GM21529 (cell line): ENCODE measurements around the gene SEC14L3.

ENCODE experiments used
- ATAC-seq: cut with Tn5 transposase; IDR thresholded peaks from one replicate; pipeline ENCODE4 v1.9.1; 2021; ENCODE audit not compliant: unreplicated experiment

Gene SEC14L3

DNA sequence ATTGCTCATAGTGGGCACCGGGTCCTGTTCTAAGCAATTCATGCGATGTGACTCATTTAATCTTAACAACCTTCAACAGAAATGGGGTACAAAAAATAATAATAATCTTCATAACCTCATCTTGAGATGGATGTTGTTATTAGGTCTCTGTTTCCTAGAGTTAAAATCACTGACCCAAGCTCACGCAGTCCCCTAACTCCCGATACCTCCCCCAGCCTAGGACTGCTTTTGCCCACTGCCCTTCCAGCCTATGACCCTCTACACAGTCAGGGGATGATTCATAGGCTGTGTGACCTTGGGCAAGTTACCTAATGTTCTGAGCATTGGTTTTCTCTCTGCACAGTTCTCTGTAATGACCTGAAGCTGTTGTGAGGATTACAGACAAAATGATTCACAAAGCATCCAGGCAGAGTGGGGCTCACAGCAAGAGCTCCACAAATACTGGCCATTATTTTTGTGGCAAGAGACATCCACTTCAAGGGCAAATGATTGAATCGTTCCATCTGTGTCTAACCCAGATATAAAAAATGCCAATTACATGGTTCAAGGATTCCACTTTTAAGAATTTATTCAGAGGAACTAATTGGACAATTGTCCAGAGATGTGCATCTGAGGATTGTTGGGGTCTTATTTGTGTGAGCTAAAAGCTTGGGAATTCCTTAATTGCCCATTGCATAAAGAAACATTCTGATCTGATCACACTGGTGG, 26.2 kb downstream of the SEC14L3 start:
- ATAC-seq: no peak

DNA sequence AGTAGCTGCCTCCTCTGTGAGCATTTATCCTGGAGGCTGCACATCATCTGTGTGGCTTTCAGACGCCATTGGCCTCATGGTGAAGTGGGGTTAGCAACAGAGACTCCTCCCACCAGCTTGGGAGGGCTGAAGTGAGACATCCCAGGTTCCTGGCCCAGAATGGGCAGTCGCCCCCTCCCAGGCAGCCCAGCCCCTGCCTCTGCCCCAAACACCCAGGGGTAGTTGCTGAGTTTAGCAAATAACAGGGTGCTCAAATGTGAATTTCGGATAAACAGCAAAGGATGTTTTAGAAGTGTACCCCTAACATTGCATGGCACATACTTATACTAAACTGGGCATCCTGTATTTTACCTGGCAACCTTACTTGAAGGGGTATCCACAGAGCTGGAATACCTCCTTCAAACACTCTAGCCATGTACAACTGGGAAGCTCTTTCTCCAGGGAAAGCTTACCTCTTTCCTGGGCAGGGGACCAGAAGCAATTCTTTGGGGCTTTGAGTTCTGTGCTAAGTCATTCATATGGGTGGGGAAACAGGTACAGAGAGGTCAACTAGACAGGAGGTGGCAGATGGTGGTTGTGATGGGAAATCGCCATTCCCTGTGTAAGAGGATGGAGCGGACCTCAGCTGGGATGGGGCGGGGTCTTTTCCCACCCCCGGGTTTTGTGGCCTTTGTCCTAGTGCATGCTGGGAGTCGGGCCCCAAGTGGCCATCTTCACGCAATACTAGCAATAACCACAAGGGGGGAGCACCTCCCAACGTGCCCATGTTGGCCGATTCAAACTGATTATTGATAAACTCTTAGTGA, 27.0 kb downstream of the SEC14L3 start:
- ATAC-seq: no peak

DNA sequence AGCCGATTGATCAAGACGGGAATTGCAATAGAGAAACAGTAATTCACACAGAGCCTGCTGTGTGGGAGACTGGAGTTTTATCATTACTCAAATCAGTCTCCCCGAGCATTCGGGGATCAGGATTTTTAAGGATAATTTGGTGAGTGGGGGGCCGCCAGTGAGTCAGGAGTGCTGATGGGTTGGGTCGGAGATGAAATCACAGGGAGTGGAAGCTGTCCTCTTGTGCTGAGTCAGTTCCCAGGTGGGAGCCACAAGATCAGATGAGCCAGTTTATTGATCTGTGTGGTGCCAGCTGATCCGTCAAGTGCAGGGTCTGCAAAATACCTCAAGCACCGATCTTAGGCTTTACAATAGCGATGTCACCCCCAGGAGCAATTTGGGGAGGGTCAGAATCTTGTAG, 30.7 kb downstream of the SEC14L3 start:
- no peak for ATAC-seq

DNA sequence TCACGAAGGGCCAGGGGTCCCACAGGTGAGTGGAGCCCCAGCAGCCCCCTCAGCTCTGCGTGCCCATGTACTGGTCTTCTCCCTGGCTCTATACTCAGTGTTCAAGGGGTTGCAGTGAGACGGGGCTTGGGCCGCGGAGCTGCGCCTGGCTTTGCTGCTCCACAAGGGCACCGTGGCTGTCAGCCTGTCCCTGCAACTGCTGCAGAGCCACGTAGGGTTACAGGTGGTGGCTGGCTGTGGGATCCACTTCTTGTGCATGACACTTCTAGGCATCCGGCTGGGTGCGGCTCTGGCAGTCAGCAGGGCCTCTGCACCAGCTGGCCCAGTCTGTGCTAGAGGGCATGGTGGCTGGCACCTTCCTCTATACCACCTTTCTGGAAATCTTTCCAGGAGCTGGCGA, 32.0 kb downstream of the SEC14L3 start:
- no peak for ATAC-seq

DNA sequence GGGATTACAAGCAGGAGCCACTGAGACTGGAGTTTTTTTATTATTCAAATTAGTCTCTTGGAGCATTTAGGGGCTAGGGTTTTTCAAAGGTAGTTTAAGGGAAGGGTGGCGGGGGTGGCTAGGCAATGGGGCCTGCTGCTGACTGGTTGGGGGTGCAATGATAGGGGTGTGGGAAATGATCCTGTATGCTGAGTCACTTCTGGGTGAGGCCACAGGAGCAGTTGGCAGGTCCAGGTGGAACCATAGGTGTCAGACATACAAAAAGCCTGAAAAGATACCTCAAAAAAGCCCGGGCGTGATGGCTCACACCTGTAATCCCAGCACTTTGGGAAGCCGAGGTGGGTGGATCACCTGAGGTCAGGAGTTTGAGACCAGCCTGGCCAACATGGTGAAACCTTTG, 32.6 kb downstream of the SEC14L3 start:
- ATAC-seq: no peak

DNA sequence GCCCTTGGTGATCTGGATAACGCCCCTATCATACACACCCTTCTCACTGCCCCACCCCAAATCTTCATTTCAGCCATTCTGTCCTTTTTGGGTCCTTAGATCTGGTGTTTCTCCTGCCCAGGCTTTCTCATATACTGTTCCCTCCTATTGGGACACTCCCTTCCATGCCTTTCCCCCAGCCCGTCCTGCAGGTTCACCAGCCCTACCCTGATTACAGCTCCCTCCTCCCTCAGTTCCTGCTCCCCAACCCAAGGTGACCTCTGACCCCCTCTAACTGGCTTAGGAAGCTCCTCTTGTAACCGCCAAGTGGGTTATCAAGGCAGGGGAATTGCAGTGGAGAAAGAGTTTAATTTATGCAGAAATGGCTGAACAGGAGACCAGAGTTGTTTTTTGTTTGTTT, 33.3 kb downstream of the SEC14L3 start:
- ATAC-seq: no peak

DNA sequence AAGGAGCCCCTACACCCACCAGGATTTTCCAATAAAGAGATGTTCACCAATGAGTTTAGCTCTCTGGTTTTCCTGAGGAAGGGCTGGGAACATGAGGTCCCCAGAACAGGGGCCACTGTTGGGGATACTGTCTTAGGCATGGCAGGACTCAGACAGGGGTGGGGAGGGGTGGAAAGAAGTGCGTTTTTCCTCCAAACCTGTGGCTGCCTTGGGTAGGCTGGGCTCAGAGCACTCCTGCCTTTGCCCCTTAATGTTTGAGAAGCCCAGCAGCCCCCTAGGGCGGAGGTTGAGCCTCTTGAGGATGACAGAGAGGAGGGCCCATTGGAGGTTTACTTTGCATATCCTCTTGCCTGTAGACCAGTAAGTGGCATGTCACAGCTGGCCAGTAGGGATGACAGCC, 35.6 kb downstream of the SEC14L3 start:
- ATAC-seq: no peak

DNA sequence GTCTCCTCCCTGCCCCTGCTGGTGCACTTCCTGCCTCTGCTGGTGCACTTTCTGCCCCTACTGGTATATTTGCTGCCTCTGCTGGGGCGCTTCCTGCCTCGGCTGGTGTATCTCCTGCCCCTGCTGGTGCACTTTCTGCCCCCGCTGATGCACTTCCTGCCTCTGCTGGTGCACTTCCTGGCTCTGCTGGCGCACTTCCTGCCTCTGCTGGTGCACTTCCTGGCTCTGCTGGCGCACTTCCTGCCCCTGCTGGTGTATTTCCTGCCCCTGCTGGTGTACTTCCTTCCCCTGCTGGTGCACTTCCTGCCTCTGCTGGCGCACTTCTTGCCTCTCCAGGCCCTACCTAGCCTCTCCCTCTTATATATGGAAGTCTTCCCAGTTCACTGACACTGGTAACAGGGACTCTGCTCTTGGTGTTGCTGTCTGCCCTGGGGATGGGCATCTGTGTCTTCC, 36.1 kb downstream of the SEC14L3 start:
- no peak for ATAC-seq

DNA sequence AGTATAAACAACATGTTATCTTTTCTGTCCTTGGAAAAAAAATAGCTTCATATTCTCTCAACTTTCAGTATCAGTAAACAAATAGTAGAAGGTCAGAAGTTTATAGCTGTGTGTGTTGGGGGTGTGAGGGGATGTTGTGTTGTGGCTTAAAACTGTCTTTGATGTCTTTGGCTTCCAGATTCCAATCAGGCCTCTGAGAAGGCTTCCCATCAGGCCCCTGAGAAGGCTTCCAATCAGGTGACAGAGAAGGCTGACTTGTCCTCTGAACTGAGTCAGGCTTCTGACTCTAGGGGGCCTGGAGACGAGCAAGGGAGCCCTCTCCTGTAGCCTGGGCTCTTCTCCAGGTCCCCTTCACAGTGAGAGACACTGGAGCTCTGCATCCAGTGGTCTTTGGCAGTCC, 37.0 kb downstream of the SEC14L3 start:
- no peak for ATAC-seq

DNA sequence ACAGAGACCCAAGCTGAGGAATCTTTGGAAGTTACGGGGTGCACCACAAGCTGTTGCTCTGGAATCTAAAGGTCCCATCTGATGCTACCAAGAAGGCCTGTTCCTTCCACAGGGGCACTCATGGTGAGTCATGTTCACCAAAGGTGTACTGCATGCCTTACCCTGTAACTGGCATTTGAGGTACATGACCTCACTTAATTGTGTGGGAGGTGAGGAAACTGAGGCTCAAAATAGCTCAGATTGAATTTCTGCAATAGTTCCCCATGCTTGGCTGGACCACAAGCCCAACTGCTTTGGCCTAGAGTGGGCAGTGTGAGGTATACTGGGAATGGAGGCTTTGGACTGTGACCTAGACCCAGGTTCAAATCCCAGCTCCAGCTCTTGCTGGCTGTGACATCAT, 38.0 kb downstream of the SEC14L3 start:
- ATAC-seq: no peak

DNA sequence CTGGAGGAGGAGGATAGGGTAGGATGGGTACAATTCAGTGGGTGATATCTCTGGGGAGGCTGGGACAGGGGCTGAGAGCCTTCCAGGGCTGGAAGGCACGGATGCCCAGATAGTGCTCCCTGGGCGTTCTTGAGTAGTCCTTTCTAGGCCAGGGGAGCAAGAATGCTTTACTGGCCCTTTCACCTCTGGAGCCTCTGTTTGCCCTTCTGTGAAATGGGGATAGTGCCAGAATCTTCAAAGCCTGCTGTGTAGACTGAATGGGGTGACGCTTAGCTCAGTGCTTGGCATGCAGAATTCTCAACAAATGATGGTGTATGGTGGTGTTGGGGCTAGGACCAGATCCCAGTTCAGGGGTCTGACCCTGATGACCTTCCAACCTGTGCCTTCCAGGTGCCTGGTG, 38.6 kb downstream of the SEC14L3 start:
- ATAC-seq: no peak

DNA sequence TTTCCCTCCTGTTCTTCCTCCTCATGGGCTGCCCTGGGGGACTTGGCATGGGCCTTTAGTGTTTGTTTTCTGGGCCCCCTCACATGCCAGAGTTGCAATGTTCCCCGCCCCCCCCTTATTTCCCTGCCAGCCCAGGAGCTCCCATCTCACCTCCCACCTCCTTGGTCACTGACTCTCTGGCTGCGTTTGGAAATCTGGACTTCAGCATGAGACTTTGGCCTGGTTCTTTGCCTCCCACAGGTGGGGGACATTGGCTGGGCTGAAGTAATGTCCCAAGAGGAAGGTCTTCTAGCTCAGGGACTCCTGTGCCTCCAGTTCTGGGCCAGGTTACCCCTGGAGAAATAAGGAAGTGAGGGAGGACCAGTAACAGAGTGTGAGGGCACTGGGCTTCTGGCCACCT, 39.3 kb downstream of the SEC14L3 start:
- no peak for ATAC-seq

DNA sequence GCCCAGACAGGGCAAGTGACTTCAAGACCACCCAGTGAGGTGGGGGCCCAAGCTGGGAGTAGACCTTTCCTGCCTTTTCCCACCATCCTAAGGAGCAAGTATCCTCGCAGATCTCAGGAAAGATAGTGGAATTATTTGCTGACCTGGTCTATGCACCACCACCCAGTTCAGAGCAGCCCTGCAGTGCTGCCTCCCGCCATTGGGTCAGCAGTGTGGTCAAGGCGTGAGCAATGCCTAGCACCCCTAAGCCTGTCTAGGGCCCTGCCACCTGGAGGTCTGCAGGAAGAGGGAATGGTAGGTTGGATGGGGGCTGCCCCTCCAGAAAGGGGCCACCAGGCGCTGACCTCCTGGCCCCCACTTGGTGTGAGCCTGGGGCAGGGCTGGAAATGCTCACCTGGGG, 39.7 kb downstream of the SEC14L3 start:
- ATAC-seq: no peak

DNA sequence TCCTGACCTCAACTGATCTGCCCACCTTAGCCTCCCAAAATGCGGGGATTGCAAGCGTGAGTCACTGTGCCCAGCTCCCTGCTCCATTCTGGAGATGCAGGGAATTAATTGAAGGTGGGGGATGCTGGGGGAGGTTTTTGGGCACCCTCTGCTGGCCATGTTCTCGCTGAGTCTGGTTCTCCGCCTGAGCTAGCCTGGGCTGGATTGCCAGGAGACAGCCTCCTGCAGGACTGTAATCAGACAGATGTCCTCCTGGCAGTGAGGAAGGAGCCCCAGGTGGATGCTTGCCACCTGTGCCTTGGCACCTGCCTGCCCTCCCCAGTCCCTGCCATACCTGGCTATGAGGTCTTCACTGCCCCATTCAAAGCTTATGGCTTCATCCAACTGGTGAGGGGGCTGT, 40.9 kb downstream of the SEC14L3 start:
- no peak for ATAC-seq

DNA sequence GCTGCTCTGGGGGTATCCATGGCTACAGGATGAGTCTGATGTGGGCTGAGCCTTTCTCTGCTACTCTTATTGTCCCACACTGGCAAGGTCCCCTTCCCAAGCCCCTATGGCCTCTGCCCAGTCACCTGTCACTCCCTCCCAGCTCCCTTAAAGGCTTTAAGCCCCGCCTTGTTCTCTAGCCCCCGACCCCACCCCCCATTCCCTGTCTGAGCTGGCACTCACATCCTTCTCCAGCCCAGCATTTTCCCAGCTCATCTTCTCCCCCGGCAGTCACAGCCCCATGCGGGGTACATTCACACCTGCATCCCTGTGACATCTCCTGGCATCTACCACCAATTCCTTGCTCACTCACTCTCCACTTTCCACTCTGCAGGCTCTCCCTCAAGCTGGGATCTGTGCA, 41.9 kb downstream of the SEC14L3 start:
- no peak for ATAC-seq

DNA sequence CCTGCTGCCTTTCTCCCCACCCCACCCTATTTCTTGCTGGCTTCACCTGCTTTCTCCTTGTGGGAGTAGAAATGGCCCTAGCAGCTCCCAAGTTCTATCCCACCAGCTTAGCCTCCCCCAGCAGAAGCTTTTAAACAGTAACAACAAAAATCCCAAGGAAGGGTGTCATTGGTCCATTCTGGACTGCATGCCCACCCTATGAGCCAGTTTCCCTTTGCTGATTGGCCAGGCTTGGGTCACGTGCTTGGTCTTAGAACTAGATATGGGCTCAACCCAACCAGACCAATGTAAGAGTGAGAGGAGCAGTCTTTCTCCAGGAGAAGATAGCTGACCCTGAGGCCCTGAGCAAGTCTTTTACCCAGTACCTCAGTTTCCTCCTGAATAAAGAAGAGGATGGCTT, 43.9 kb downstream of the SEC14L3 start:
- ATAC-seq: no peak

DNA sequence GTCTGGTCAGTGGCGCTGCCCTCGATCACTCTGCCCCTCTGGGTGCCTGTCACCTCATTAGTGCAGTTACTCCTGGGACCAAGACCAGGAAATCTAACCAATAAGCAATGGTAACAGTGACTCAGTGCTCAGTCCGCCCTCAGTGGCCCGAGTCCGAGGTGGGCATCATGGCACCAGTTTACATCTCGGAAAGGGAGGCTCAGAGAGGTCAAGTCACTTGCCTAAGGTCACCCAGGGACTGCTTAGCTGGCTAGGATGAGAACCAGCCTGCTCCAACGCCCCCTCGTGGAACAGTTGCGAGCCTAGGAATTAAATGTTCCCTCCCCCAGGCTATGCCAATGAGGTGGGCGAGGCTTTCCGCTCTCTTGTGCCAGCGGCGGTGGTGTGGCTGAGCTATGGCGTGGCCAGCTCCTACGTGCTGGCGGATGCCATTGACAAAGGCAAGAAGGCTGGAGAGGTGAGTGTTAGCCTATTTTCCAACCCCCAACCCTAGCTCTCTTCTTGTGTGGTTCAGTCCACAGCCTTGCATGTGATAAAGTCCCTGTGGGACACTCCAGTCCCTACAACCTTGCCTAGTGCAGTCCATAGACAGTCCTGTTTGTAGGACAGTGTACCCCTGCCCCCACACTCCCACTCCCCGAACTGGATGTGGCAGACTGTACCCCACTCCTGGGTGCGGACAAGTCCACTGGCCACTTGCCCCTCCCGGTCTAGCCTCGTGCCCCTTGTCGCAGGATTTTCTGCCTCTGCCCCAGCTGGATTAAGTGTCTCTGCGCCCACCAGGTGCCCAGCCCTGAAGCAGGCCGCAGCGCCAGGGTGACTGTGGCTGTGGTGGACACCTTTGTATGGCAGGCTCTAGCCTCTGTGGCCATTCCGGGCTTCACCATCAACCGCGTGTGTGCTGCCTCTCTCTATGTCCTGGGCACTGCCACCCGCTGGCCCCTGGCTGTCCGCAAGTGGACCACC, 45.1 kb downstream of the SEC14L3 start:
- no peak for ATAC-seq

DNA sequence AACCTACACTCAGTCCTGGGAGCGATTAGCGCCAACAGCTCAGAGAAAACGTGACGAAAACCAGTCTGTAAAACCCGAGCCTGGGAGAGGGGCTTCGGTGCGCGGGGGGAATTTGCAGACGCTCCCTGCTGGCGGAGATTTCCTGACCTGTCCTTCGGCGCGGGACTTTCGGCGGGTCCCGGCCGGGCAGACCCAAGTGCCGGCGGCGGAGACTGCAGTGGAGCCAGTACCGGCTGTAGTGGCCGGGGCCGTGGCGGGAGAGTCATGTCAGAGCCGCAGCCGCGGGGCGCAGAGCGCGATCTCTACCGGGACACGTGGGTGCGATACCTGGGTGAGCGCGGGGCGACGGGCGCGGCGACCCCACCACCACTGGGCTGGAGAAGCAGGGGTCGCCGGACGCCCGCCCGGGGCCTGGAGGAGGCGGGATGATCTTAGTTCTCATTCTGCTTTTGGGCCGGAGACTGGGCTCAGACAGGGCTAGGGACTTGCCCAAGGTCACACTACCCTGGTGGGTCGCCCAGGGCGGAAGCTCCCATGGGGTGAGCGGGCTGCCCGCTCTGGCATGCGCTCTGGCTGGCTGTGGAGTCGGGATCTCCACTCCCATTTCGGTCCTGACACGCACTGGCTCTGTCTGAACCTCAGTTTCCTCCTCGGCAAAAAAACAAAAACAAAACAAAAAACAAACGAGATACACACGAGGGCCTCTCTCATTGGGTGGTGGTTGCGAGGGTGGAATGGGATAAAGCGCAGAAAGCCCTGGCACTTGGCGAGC, 46.0 kb downstream of the SEC14L3 start, which contains the start of gene MTFP1:
TSS of gene MTFP1 (plus strand) at position 153 of the 772 bp plus-strand sequence. CDS start at position 265, 112 bp downstream.
- ATAC-seq: no peak

DNA sequence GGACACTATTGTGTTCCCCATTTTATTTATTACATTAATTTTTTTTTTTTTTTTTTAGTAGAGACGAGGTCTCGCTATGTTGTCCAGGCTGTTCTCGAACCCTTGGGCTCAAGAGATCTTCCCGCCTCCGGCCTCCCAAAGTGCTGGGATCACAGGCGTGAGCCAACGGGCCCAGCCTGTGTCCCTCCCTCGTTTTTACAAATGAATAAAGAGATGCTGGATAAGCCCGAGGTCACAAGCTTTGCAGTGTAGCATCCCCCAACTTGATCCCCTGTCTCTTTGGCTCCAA, 46.5 kb downstream of the SEC14L3 start:
- ATAC-seq: no peak

DNA sequence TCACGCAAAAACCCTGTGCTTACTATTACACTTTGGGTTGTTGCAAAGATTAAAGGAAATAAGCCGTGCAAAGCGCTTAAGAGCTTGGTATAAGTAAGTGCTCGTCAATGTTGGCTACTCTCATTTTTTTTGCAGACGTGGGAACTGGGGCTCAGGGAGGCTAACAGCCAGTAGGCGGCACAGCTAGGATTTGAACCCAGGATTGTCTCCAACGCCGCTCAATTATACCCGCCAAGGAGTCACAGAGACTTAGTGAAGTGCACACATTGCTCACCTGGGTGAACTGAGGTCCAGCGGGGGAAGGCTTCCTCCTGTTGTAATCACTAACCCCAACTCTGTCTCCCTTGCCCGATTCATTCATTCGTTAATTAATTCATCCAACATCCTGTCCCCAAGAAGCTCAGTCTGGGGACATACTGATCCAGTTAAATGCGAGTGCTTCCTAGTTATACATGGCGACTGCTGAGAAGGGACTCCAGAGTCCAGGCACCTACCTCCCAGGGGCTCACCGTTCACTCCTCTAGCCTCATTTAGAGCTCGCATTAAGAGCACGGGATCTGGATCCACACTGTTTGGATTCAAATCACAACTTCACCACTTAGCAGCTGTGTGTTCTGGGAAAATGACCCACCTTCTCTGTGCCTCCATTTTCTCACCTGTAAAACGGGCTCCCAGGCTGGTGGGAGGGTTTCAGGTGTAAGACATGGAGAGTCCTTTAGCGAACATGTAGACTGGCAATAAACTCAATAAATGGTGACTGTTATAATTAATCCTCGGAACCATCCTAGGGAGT, 47.1 kb downstream of the SEC14L3 start:
- ATAC-seq: no peak
